ENCODE data around the gene DNER.
"Not testable (repeated sequence)": the region's sequence is repeated elsewhere in the genome, so short reads cannot be mapped to it uniquely, and the experiment has no call there.

DNER gene

GRCh38 chr2:229715895-229716507, 1.6 kb upstream of the DNER start:
- no peak overlapping the region for H3K4me3 ChIP-seq (ENCODE audit: low read depth, low read length)
- no peak overlapping the region for H3K27ac ChIP-seq (ENCODE audit: low read depth, low read length)
- no peaks in the 10 kb centered on the region for H3K36me3 ChIP-seq (ENCODE audit: control insufficient read depth, insufficient read depth, low read length)
- H3K9me3 ChIP-seq (ENCODE audit: control insufficient read depth, insufficient read depth, low read depth, low read length): no peaks in the 10 kb centered on the region
- peaks cover 4% of the 10 kb centered on the region for H3K4me1 ChIP-seq (ENCODE audit: control insufficient read depth, insufficient read depth, low read length)
- H3K27me3 ChIP-seq (ENCODE audit: control insufficient read depth, insufficient read depth, low read length): peaks cover 76% of the 10 kb centered on the region
- H3K9ac ChIP-seq (ENCODE audit: low read length): no peak overlapping the region

- no peak overlapping the region for H3K27ac ChIP-seq (ENCODE audit: low read depth, low read length)
- peaks cover 86% of the 10 kb centered on the region for H3K27me3 ChIP-seq (ENCODE audit: control insufficient read depth, insufficient read depth, low read length)
- no peaks in the 10 kb centered on the region for H3K9me3 ChIP-seq (ENCODE audit: control insufficient read depth, insufficient read depth, low read depth, low read length)
- H3K4me1 ChIP-seq (ENCODE audit: control insufficient read depth, insufficient read depth, low read length): peaks cover 4% of the 10 kb centered on the region
- no peaks in the 10 kb centered on the region for H3K36me3 ChIP-seq (ENCODE audit: control insufficient read depth, insufficient read depth, low read length)
- no peak overlapping the region for H3K9ac ChIP-seq (ENCODE audit: low read length)
- H3K4me3 ChIP-seq (ENCODE audit: low read depth, low read length): peak overlapping the region; percentile 79
Measured at GRCh38 chr2:229714736-229715541, 584 bp upstream of the DNER start.

GRCh38 chr2:229713371-229714079, 830 bp downstream of the DNER start:
- Histone ChIP-seq H3K4me3 (ENCODE audit: low read depth, low read length) (peak overlapping the region; percentile 61), H3K36me3 (ENCODE audit: control insufficient read depth, insufficient read depth, low read length) (no peaks in the 10 kb centered on the region), H3K27ac (ENCODE audit: low read depth, low read length) (no peak overlapping the region), H3K9me3 (ENCODE audit: control insufficient read depth, insufficient read depth, low read depth, low read length) (no peaks in the 10 kb centered on the region), H3K27me3 (ENCODE audit: control insufficient read depth, insufficient read depth, low read length) (peaks cover 89% of the 10 kb centered on the region), H3K4me1 (ENCODE audit: control insufficient read depth, insufficient read depth, low read length) (peaks cover 4% of the 10 kb centered on the region), H3K9ac (ENCODE audit: low read length) (peak overlapping the region; percentile 15)

GRCh38 chr2:229712136-229712535, 2.2 kb downstream of the DNER start:
- H3K9ac ChIP-seq (ENCODE audit: low read length): no peak overlapping the region
- H3K9me3 ChIP-seq (ENCODE audit: control insufficient read depth, insufficient read depth, low read depth, low read length): no peaks in the 10 kb centered on the region
- peaks cover 4% of the 10 kb centered on the region for H3K4me1 ChIP-seq (ENCODE audit: control insufficient read depth, insufficient read depth, low read length)
- H3K4me3 ChIP-seq (ENCODE audit: low read depth, low read length): no peak overlapping the region
- H3K27me3 ChIP-seq (ENCODE audit: control insufficient read depth, insufficient read depth, low read length): peaks cover 78% of the 10 kb centered on the region
- no peak overlapping the region for H3K27ac ChIP-seq (ENCODE audit: low read depth, low read length)
- H3K36me3 ChIP-seq (ENCODE audit: control insufficient read depth, insufficient read depth, low read length): no peaks in the 10 kb centered on the region

- Histone ChIP-seq H3K9me3 (ENCODE audit: control insufficient read depth, insufficient read depth, low read depth, low read length) (no peaks in the 10 kb centered on the region), H3K9ac (ENCODE audit: low read length) (no peak overlapping the region), H3K4me1 (ENCODE audit: control insufficient read depth, insufficient read depth, low read length) (peaks cover 1% of the 10 kb centered on the region; the same call in 1 of the 2 replicates), H3K27me3 (ENCODE audit: control insufficient read depth, insufficient read depth, low read length) (peaks cover 44% of the 10 kb centered on the region), H3K27ac (ENCODE audit: low read depth, low read length) (no peak overlapping the region), H3K4me3 (ENCODE audit: low read depth, low read length) (no peak overlapping the region), H3K36me3 (ENCODE audit: control insufficient read depth, insufficient read depth, low read length) (no peaks in the 10 kb centered on the region)
Measured at GRCh38 chr2:229708335-229708734, 6.0 kb downstream of the DNER start.

GRCh38 chr2:229703909-229704630, 10.3 kb downstream of the DNER start:
- Histone ChIP-seq H3K9ac (ENCODE audit: low read length) (no peak overlapping the region), H3K4me1 (ENCODE audit: control insufficient read depth, insufficient read depth, low read length) (no peaks in the 10 kb centered on the region), H3K9me3 (ENCODE audit: control insufficient read depth, insufficient read depth, low read depth, low read length) (no peaks in the 10 kb centered on the region), H3K36me3 (ENCODE audit: control insufficient read depth, insufficient read depth, low read length) (no peaks in the 10 kb centered on the region), H3K27me3 (ENCODE audit: control insufficient read depth, insufficient read depth, low read length) (0 out of 2 replicates have a peak, but pooled peaks cover 2% of the 10 kb centered on the region), H3K27ac (ENCODE audit: low read depth, low read length) (no peak overlapping the region), H3K4me3 (ENCODE audit: low read depth, low read length) (no peak overlapping the region)

- no peak overlapping the region for H3K9ac ChIP-seq (ENCODE audit: low read length)
- no peak overlapping the region for H3K4me3 ChIP-seq (ENCODE audit: low read depth, low read length)
- no peak overlapping the region for H3K27ac ChIP-seq (ENCODE audit: low read depth, low read length)
- no peaks in the 10 kb centered on the region for H3K36me3 ChIP-seq (ENCODE audit: control insufficient read depth, insufficient read depth, low read length)
- H3K27me3 ChIP-seq (ENCODE audit: control insufficient read depth, insufficient read depth, low read length): no peaks in the 10 kb centered on the region
- H3K4me1 ChIP-seq (ENCODE audit: control insufficient read depth, insufficient read depth, low read length): peaks cover 3% of the 10 kb centered on the region; the same call in 1 of the 2 replicates
- no peaks in the 10 kb centered on the region for H3K9me3 ChIP-seq (ENCODE audit: control insufficient read depth, insufficient read depth, low read depth, low read length)
Measured at GRCh38 chr2:229701716-229702115, 12.6 kb downstream of the DNER start.

- H3K4me1 ChIP-seq (ENCODE audit: control insufficient read depth, insufficient read depth, low read length): peaks cover 3% of the 10 kb centered on the region; the same call in 1 of the 2 replicates
- no peaks in the 10 kb centered on the region for H3K27me3 ChIP-seq (ENCODE audit: control insufficient read depth, insufficient read depth, low read length)
- H3K36me3 ChIP-seq (ENCODE audit: control insufficient read depth, insufficient read depth, low read length): no peaks in the 10 kb centered on the region
- no peak overlapping the region for H3K9ac ChIP-seq (ENCODE audit: low read length)
- H3K27ac ChIP-seq (ENCODE audit: low read depth, low read length): no peak overlapping the region
- no peaks in the 10 kb centered on the region for H3K9me3 ChIP-seq (ENCODE audit: control insufficient read depth, insufficient read depth, low read depth, low read length)
- no peak overlapping the region for H3K4me3 ChIP-seq (ENCODE audit: low read depth, low read length)
Measured at GRCh38 chr2:229701062-229701461, 13.3 kb downstream of the DNER start.

- Histone ChIP-seq H3K9me3 (ENCODE audit: control insufficient read depth, insufficient read depth, low read depth, low read length) (peaks cover 6% of the 10 kb centered on the region), H3K36me3 (ENCODE audit: control insufficient read depth, insufficient read depth, low read length) (no peaks in the 10 kb centered on the region), H3K4me3 (ENCODE audit: low read depth, low read length) (no peak overlapping the region), H3K9ac (ENCODE audit: low read length) (no peak overlapping the region), H3K27ac (ENCODE audit: low read depth, low read length) (no peak overlapping the region), H3K4me1 (ENCODE audit: control insufficient read depth, insufficient read depth, low read length) (peaks cover 3% of the 10 kb centered on the region; the same call in 1 of the 2 replicates), H3K27me3 (ENCODE audit: control insufficient read depth, insufficient read depth, low read length) (no peaks in the 10 kb centered on the region)
Measured at GRCh38 chr2:229695961-229696360, 18.4 kb downstream of the DNER start.

- H3K9me3 ChIP-seq (ENCODE audit: control insufficient read depth, insufficient read depth, low read depth, low read length); H3K4me1 ChIP-seq (ENCODE audit: control insufficient read depth, insufficient read depth, low read length); H3K36me3 ChIP-seq (ENCODE audit: control insufficient read depth, insufficient read depth, low read length); H3K27me3 ChIP-seq (ENCODE audit: control insufficient read depth, insufficient read depth, low read length); H3K4me3 ChIP-seq (ENCODE audit: low read depth, low read length); H3K27ac ChIP-seq (ENCODE audit: low read depth, low read length); H3K9ac ChIP-seq (ENCODE audit: low read length): not testable (repeated sequence)
Measured at GRCh38 chr2:229693845-229694244, 20.5 kb downstream of the DNER start.
